ENCODE results near the gene SYVN1.

SYVN1 gene

GRCh38 chr11:65121865-65122696 lies 12.2 kb downstream of the SYVN1 start, which contains the start of the genes FAU and MRPL49:
Gene FAU, minus strand, starts transcription at chr11:65122134. Its CDS starts 321 bp downstream, at chr11:65121813.
Gene MRPL49, plus strand, starts transcription at chr11:65122321. Its CDS starts 26 bp downstream, at chr11:65122347.
- no peaks in the 10 kb centered on the region for H3K9me3 ChIP-seq (ENCODE audit: insufficient read depth, low read depth, low read length)
- no peak for TF ChIP-seq CTCF (conservative IDR thresholded peaks at IDR 0.05; ENCODE audit: low read length)
- H3K79me2 ChIP-seq (ENCODE audit: insufficient read depth, low read length) = peaks cover 65% of the 10 kb centered on the region
- H3K4me1 ChIP-seq (ENCODE audit: insufficient read depth, low read length, poor library complexity, severe bottlenecking) = peaks cover 24% of the 10 kb centered on the region
- H3K36me3 ChIP-seq (ENCODE audit: insufficient read depth, low read length) = peaks cover 32% of the 10 kb centered on the region; the same call in 1 of the 2 replicates
- H3K27me3 ChIP-seq (ENCODE audit: insufficient read depth, low read length, poor library complexity, severe bottlenecking) = no peaks in the 10 kb centered on the region
- no peaks in the 10 kb centered on the region for H3K9me2 ChIP-seq (replicated peaks; ENCODE audit: low read depth, low read length)
- peak within 1 kb of the TSS; percentile 92 for H3K4me3 ChIP-seq (ENCODE audit: low read length, poor library complexity, severe bottlenecking)
- peak within 1 kb of the TSS; percentile 82 for H2AFZ ChIP-seq (ENCODE audit: low read length)
- H3K9ac ChIP-seq (ENCODE audit: low read depth, low read length, poor library complexity, severe bottlenecking) = peak within 1 kb of the TSS; percentile 96
- H3K4me2 ChIP-seq (ENCODE audit: low read depth, low read length, poor library complexity, severe bottlenecking) = peak within 1 kb of the TSS; percentile 99
- H4K20me1 ChIP-seq (ENCODE audit: insufficient read depth, low read length, poor library complexity, severe bottlenecking) = peaks cover 24% of the 10 kb centered on the region
- peaks cover 4% of the 10 kb centered on the region for H3F3A ChIP-seq (ENCODE audit: low read depth)

- H3K4me2 ChIP-seq (ENCODE audit: low read depth, low read length, poor library complexity, severe bottlenecking) = peak overlapping the region; percentile 99
- peaks cover 24% of the 10 kb centered on the region for H4K20me1 ChIP-seq (ENCODE audit: insufficient read depth, low read length, poor library complexity, severe bottlenecking)
- peaks cover 30% of the 10 kb centered on the region for H3K4me1 ChIP-seq (ENCODE audit: insufficient read depth, low read length, poor library complexity, severe bottlenecking)
- H3K9me3 ChIP-seq (ENCODE audit: insufficient read depth, low read depth, low read length) = no peaks in the 10 kb centered on the region
- TF ChIP-seq CTCF (conservative IDR thresholded peaks at IDR 0.05; ENCODE audit: low read length) = no peak
- TF ChIP-seq EZH2phosphoT487 (IDR thresholded peaks at IDR 0.05; ENCODE audit: borderline replicate concordance) = no peak
- H3K27me3 ChIP-seq (ENCODE audit: insufficient read depth, low read length, poor library complexity, severe bottlenecking) = no peaks in the 10 kb centered on the region
- peak overlapping the region; percentile 92 for H3K4me3 ChIP-seq (ENCODE audit: low read length, poor library complexity, severe bottlenecking)
- no peaks in the 10 kb centered on the region for H3K9me2 ChIP-seq (replicated peaks; ENCODE audit: low read depth, low read length)
- H3K36me3 ChIP-seq (ENCODE audit: insufficient read depth, low read length) = peaks cover 26% of the 10 kb centered on the region; the same call in 1 of the 2 replicates
- H3K79me2 ChIP-seq (ENCODE audit: insufficient read depth, low read length) = peaks cover 71% of the 10 kb centered on the region
- peak overlapping the region; percentile 96 for H3K9ac ChIP-seq (ENCODE audit: low read depth, low read length, poor library complexity, severe bottlenecking)
- H3F3A ChIP-seq (ENCODE audit: low read depth) = peaks cover 4% of the 10 kb centered on the region
- H2AFZ ChIP-seq (ENCODE audit: low read length) = no peak overlapping the region
These were observed 12.9 kb downstream of the SYVN1 start for GRCh38 chr11:65121447-65121864.

GRCh38 chr11:65120831-65121230 lies 13.5 kb downstream of the SYVN1 start:
- peaks cover 4% of the 10 kb centered on the region for H3F3A ChIP-seq (ENCODE audit: low read depth)
- no peaks in the 10 kb centered on the region for H3K9me2 ChIP-seq (replicated peaks; ENCODE audit: low read depth, low read length)
- H3K9me3 ChIP-seq (ENCODE audit: insufficient read depth, low read depth, low read length) = no peaks in the 10 kb centered on the region
- no peak for TF ChIP-seq EZH2phosphoT487 (IDR thresholded peaks at IDR 0.05; ENCODE audit: borderline replicate concordance)
- TF ChIP-seq CTCF (conservative IDR thresholded peaks at IDR 0.05; ENCODE audit: low read length) = no peak
- peaks cover 32% of the 10 kb centered on the region for H3K4me1 ChIP-seq (ENCODE audit: insufficient read depth, low read length, poor library complexity, severe bottlenecking)
- H3K9ac ChIP-seq (ENCODE audit: low read depth, low read length, poor library complexity, severe bottlenecking) = peak overlapping the region; percentile 96
- H3K4me2 ChIP-seq (ENCODE audit: low read depth, low read length, poor library complexity, severe bottlenecking) = peak overlapping the region; percentile 99
- peaks cover 77% of the 10 kb centered on the region for H3K79me2 ChIP-seq (ENCODE audit: insufficient read depth, low read length)
- H3K4me3 ChIP-seq (ENCODE audit: low read length, poor library complexity, severe bottlenecking) = peak overlapping the region; percentile 92
- no peak overlapping the region for H2AFZ ChIP-seq (ENCODE audit: low read length)
- peaks cover 21% of the 10 kb centered on the region; the same call in 1 of the 2 replicates for H3K36me3 ChIP-seq (ENCODE audit: insufficient read depth, low read length)
- peaks cover 24% of the 10 kb centered on the region for H4K20me1 ChIP-seq (ENCODE audit: insufficient read depth, low read length, poor library complexity, severe bottlenecking)
- no peaks in the 10 kb centered on the region for H3K27me3 ChIP-seq (ENCODE audit: insufficient read depth, low read length, poor library complexity, severe bottlenecking)

Measured in Loucy (cell line).